GM18526 (cell line): ENCODE results near the gene LPP.

Experiments used
- POLR2A ChIP-seq: IDR thresholded peaks from 3 replicates; pipeline ENCODE4 v1.6.1; 2011; ENCODE audit not compliant: insufficient read length; ENCODE audit errors: extremely low read depth

LPP gene

GRCh38 chr3:188254520-188255070 is 100.6 kb downstream of the LPP start:
- no peak for TF ChIP-seq POLR2A

GRCh38 chr3:188255190-188255589 is 101.2 kb downstream of the LPP start:
- TF ChIP-seq POLR2A: no peak

DNA sequence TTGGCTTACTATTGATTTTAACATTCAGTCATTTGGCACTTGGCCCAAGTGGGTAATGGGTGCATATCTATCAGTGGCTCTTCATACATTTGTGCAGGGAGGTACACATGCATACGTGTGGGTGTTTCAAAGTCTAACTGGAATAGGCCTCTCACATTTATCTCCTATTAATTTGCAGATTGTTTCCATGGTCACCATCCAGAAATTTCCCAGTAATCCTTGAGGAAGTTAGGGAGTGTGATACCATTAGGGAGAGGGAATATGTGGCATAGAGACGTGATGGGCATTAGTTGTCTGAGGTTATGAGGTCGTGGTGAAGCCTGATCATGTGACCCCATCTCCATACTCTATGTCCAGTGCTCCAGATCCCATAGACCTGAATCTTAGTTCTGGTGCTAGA is 102.8 kb downstream of the LPP start:
- TF ChIP-seq POLR2A: no peak

DNA sequence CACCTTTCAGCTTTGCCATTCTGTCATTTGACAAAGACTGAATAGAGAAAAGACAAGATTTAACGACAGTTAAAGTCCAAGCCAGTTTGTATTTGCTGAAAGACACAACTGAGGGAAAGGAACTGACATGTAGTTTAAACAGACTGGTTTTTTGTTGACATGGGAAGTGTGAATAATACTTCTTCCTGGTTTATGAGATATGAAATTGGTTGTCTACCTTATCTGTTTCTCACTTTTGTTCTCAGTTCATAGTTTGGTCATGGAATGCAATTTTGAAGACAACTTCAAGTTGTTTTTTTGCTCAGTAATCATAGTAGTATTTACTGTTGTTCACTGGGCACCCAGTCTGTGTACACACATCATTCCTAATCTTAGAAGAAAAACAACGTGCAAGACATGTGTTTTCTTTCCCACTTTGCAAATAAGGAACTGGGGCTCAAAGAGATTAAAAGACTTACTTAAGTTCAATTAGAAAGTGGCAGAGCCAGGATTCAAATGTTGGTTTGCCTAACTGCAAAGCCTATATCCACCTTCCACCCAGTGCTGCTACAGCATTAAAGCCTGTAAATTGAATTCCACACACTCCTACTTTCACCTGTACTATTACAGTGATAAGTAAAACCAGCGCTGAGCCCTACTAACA is 103.5 kb downstream of the LPP start:
- no peak for TF ChIP-seq POLR2A

- no peak for TF ChIP-seq POLR2A
Observed at GRCh38 chr3:188259191-188259590, 105.2 kb downstream of the LPP start.

- no peak for TF ChIP-seq POLR2A
Observed at GRCh38 chr3:188259596-188259995, 105.6 kb downstream of the LPP start.

DNA sequence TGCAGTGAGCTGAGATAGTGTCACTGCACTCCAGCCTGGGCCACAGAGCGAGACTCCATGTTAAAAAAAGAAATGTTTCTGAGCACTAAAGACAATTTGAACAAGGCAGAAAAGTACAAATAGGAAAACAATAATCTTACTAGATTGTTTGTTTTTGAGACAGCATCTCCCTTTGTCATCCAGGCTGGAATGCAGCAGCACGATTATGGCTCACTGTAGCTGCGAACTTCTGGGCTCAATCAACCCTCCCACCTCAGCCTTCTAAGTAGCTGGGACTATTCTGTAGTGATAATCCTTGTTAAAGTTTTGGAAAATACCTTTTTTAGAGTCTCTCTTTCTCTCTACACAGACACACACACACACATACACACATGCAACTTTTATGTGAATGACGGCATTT is 107.1 kb downstream of the LPP start:
- no peak for TF ChIP-seq POLR2A

DNA sequence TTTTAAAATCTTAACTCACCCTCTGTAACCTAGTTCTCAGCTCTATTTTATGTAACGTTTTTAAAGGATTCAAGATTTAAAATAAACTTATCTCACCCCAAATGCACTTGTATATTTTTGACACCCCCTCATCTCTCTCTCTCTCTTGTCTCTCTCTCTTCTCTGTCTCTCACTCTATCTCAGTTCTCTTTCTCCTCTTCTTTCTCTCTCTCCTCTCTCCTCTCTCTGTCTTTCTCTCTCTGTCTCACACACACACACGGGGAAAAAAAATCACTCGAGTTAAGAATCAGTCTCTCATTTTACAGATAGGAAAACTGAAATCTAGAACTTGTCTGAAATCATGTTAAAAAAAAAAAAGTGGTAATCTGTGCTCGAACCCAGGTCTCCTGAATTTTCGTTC is 108.5 kb downstream of the LPP start:
- no peak for TF ChIP-seq POLR2A

GRCh38 chr3:188262913-188263683 is 109.1 kb downstream of the LPP start:
- no peak for TF ChIP-seq POLR2A

- no peak for TF ChIP-seq POLR2A
Observed at GRCh38 chr3:188264226-188265207, 110.6 kb downstream of the LPP start.

- TF ChIP-seq POLR2A: no peak
Observed at GRCh38 chr3:188266562-188267274, 112.8 kb downstream of the LPP start.

DNA sequence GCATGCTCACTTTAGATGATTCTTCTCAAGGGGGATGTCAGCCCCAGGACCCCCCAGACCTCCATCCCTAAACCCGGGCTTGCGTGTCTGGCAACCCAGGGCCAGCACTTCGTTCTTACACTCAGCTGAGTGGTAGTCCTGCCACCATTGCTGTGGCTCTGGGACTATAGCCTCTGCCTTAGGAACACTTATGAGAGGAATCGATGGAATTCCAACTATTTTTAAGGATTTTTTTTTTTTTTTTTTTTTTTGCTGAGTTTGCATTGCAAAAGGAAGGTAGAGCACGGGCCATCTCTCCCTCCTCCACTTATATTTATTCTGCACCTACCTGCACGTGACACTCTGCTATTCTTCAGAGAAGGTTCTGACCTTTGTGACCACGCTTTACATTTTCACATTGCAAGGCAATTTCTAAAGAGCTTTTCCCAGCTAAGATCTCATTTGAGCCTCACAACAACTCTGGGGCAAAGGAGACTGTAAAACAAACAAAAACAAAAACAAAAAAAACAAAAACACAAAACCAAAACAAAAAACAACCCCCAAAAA is 113.9 kb downstream of the LPP start:
- no peak for TF ChIP-seq POLR2A

DNA sequence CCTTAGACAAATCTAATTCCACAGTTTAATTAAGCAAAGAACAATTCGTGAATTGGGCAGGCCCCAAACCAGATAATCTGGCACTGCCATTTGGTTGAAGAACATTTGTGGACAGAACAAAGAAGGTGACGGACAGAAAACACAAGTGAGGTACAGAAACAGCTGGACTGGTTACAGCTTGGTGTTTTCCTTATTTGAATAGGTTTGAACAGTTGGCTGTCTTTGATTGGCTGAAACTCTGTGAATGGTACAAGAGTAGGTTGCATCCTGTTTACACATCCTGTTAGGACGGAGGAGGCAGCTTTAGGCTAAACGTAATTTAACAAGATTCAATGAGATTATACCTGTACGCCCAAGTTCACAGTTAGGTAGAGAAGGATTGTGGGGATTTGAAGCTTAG is 114.4 kb downstream of the LPP start:
- no peak for TF ChIP-seq POLR2A

- no peak for TF ChIP-seq POLR2A
Observed at GRCh38 chr3:188269040-188269439, 115.1 kb downstream of the LPP start.

DNA sequence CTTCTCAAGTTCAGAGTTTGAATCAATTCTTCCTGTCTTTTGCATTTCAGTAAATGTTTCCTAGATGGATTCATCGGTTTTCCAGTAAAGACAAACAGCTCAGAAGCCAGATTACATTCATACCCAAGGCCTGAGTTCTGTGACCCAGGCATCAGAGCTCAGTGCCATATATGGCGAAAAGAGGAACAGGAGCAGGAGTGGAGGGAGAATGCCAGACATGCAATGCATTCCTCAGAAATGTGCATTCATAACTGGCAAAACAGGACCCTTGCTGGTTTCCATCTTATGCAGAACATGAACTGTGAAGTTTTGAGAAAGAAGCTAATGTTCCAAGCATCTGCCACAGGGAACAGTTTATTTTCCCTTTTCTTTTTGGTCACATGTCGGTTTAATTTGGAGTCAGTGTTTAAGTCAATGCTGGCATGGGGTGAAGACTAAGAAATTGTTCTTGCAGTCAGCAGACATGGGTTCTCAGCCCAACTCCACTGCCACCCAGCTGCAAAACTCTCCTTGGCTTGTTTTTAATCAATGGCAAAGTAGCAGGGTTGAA is 116.5 kb downstream of the LPP start:
- TF ChIP-seq POLR2A: no peak
